CD1c-positive myeloid dendritic cell (primary cell): Measurements from ENCODE around the gene ZNF579.
A peak's percentile ranks its signal among the peaks of the same experiment; 100 is the strongest.
"Not testable (repeated sequence)": the region's sequence is repeated elsewhere in the genome, so short reads cannot be mapped to it uniquely, and the experiment has no call there.

ENCODE experiments used
- DNase-seq: peaks from one replicate; pipeline ENCODE4 v3.0.0-alpha.2; 2016; ENCODE audit errors: extremely low spot score

The ZNF579 gene

GRCh38 chr19:55593096-55593772 lies 12.6 kb upstream of the ZNF579 start:
- no peak for DNase-seq

GRCh38 chr19:55592391-55593090 lies 11.9 kb upstream of the ZNF579 start:
- DNase-seq, result no peak

DNA sequence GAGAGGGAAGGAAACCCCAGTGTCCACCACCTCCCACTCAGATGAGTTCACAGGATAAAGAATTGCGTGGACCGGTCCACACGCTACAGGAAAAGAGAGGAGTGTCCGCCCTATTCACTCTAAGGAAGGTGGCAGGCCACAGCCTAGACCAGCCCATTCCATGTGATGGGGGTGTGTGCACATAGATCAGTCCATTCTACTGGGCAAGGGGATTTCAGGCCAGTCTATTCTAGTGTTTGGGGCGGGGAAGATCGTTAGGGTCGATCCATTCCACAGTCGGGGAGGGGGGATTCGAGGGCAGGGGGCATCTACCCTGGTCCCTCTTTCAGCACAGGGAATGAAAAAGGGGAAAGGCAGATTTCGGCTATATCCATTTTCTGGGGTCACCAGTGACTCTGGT lies 10.9 kb upstream of the ZNF579 start:
- DNase-seq, result no peak

DNA sequence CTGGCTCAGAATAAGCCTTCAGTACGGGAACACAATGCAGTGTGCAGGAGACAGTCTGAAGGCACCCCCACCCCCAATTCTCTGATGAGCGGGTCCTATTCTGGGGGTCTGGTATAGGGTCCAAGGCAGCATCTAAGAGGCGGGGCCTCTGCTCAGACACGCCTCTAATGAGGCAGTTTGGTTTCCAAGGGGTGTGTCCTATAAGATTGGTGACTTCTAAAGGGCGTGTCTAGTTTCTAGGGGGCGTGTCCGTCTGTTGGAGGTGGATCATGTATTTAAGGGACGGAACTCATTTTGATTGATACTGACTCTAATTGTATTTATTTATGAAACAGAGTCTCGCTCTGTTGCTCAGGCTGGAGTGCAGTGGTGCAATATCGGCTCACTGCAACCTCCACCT lies 10.0 kb upstream of the ZNF579 start:
- no peak for DNase-seq

DNA sequence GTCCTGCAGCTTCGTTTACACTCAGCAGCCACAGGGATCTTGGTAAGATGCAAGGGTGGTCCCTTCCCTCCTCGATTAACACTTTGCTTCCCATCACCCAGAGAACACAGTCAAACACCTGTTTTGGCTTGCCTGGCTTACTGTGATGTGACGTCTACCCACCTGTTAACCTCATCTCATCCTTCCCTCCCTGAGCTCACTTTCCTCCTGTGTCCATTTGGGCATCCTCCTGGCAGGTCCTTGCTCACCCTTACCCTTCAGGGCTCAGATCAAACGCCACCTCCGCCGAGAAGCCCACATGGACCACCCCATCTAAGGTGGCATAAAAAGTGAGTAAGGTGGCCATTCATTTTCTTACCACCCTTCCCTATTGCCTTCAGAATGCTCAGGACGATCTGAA lies 9.5 kb upstream of the ZNF579 start:
- no peak for DNase-seq

DNA sequence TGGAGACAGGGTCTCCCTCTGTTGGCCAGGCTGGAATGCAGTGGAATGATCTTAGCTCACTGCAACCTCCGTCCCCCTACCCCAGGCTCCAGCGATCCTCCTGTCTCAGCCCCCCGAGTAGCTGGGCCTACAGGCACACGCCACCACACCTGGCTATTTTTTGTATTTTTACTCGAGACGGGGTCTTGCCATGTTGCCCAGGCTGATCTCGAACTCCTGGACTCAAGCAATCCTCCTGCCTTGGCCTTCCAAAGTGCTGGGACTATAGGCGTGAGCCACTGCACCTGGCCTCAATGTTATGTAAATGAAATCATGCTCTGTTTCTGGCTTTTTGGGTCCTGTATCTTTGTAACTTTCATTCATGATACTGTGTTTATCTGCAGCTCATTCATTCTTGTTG lies 8.1 kb upstream of the ZNF579 start:
- no peak for DNase-seq

DNA sequence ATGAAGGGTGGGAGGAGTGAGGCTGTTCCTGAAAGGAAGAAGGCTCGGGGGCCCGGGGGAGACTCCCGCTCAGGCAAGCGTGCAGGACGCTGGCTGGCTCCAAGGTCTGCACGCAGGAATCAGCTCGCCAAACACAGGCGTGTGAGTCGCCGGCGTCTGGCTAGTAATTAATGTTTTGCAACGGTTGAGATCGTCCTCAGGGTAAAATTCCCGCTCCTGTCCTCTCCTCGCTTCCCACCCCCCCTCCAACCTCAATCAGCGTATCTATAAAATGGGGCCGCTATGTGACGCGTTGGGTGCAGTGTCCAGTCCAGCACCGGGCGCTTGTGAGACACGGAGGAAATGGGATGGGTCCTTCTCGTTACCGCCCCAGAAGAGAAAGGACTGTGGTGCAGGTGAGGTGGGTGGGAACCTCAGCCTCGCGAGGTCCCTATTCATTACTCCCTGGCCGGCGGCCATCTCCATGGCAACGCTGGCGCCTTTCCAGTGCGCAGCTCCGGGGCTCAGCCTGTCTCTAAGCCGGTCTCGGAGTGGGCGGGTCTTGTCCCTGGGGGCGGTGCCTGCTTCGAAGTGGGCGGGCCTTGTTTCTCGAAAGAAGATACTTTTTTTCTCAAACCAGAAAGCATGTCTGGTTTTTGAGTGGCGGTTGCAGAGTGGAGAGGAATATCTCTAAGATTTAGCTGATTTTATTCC lies 6.5 kb upstream of the ZNF579 start:
- peak; percentile 95 for DNase-seq

DNA sequence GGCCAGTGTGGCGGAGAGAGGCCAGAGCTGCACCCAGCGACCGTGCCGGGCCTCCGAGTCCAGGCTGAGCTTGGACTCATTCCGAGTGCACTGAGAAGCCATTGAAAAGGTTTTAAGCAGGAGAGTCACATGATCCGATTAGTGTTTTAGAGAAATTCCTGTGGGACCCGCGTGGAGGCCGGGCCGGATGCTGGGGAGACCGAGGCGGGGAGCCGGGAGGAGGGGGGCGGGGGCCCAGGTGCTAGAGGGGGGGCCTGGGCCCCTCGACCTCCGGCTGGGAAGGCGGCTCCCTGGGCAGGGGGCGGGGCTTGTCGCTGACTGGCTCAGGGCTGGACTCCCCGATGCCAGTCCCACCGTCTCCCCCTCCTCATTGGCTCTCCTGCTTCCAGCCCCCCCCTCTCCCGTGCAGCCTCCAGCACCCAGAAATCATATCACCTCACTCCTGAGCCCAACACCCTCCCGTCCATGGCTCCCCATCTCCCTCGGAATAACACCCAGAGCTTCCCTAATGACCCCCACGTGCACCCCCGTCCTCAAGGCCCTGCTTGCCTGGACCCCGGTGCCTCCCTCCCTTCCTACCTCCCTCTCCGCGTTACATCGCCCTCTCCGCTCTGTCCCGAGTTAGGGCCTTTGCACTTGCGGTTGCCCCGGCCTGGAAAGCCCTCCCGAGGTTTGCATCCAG lies 5.2 kb upstream of the ZNF579 start:
- DNase-seq, result no peak

- no peak for DNase-seq
Observed at GRCh38 chr19:55584871-55585270, 4.2 kb upstream of the ZNF579 start.

DNA sequence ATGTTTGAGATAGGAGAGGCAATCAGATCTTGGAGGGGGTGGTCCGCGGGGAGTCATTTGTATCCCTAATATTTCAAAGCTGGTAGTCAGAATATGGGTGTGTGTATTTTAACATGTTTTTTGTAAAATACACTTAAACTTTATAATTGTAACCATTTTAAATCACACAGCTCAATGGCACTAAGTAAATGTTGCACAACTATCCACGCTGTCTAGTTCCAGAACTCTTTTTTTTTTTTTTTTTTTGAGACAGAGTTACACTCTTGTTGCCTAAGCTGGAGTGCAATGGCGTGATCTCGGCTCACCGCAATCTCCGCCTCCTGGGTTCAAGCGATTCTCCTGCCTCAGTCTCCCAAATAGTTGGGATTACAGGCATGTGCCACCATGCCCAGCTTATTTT lies 3.2 kb upstream of the ZNF579 start:
- DNase-seq, result not testable (repeated sequence)

- not testable (repeated sequence) for DNase-seq
Observed at GRCh38 chr19:55582284-55582683, 1.6 kb upstream of the ZNF579 start.

DNA sequence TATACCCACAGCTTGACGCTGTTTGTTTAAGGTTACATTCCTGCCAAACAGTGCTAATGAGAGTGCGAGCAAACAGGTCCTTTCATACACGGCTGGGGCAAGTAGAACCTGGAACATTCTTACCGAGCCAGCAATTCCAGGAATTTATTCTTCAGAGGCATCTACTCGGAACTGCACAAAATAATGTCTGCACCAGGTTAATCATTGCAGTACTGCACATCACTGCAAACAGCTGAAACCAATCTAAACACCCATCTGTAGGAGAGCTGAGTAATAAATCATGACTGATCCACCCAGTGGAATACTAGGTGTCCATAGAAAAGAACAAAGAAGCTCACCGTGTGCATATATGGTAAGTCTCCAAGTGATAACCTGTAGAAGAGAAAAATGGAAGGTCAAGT lies 1.2 kb upstream of the ZNF579 start:
- no peak for DNase-seq

- no peak for DNase-seq
Observed at GRCh38 chr19:55581145-55581822, 636 bp upstream of the ZNF579 start.

DNA sequence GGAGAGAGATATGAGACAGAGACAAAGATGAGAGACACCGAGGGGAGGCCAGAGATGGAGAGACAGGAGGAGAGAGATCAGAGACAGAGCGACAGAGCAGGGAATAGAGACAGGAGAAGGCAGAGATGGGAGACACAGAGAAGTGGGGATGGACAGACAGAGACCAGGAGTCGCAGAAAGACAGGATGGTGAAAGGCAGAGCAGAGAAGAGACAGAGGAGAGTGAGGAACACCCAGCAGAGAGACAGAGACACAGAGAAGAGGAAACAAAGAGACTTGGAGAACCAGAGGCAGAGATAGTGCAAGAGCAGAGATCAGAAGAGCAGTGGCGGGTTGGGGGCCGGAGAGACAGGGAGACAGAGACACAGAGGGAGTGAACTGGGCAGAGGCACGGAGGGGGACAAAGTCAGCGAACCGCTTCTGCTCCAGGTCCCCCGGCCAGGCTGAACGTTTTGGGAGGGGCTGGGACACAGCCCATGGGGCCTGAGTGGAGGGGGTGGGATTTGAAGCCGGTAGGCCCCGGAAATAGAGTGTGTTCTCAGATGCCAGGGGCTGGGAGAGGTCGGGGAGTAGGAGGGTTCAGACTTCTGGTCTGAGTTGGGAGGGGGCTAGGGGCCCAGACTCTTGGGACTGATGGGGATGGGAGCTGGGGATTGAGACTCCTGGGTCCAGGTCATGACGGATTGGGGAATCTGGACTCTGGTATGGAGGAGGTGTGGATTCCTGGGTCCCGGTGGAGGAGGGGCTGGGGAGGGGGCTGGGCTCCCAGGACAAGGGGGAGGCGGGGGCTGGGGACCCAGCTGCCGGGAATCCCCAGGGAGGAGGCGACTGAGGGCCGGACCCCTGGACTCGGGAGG lies 654 bp downstream of the ZNF579 start:
- no peak for DNase-seq

DNA sequence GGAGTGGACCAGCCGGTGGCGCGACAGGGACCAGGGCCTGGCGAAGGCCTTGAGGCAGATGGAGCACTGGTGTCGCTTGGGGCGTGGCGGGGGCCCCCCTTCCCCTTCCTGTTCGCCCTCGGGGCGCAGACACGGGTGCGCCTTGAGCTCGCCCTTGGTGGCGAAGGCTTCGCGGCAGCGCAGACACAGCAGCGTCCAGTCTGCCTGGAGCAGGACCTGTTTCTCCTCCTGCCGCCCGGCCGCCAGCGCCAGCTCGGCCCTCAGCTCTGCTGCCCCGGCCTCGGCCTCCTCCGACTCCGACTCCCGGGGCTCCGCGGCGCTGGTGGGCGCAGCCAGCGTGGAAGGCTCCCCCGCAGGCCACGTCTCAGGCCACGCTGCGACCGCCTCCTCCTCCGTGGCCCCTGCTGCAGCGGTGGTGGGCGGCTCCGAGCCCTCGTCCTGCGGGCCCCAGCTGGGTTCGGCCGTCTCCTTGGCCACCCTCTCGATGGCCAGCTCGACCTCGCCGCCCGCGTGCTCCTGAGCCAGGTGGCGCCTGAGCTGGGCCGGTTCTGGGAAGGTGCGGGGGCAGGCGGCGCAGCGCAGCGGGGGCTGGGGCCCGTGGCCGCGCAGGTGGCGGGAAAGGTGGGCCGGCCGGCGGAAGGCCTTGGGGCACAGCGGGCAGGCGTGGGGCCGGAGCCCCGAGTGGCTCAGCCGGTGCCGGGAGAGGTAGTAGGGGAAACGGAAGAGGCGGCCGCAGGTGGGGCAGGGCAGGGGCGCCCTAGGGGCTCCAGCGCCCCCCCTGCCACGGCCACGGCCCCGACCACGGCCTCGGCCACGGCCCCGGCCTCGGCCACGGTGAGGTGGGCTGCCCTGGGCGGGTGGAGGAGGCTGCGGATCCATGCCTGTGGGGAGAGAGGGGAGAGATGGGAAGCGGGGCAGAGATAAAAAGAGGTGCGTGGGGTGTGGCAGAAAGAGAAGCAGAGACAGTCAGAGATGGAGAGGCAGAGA lies 1.6 kb downstream of the ZNF579 start:
- no peak for DNase-seq

GRCh38 chr19:55578031-55578760 lies 2.5 kb downstream of the ZNF579 start:
- DNase-seq, result no peak

DNA sequence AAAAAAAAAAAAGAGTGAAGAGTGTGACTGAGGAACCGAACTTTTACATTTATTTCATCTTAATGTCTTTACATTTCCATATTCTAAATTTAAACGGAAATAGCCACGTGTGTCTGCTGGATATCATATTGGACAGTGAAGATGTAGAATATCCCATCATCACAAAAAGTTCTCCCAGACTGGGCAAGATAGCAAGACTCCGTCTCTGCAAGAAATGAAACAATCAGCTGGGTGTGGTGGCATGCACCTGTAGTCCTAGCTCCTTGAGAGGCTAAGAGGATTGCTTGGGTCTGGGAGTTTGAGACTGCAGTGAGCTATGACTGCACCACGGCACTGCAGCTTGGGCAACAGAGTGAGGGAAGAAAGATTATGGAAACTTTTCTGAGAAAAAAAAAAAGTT lies 3.9 kb downstream of the ZNF579 start:
- no peak for DNase-seq

DNA sequence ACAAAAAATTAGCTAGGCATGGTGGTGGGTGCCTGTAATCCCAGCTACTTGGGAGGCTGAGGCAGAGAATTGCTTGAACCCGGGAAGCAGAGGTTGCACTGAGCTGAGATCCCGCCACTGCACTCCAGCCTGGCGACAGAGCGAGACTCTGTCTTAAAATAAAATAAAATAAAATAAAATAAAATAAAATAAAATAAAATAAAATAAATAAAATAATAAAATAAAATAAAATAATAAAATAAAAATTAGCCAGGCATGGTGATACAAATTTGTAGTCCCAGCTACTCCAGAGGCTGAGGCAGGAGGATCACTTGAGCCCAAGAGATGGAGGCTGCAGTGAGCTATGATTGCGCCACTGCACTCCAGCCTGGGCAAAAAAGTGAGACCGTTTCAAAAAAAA lies 6.7 kb downstream of the ZNF579 start:
- DNase-seq, result not testable (repeated sequence)

GRCh38 chr19:55569477-55569876 lies 11.2 kb downstream of the ZNF579 start:
- DNase-seq, result not testable (repeated sequence)
